B cell (primary cell): Measurements from ENCODE around the gene NUDT15. TPM values are rescaled to one million over a fixed set of nuclear protein-coding genes. Genes with fewer than 3 reads are reported as not detected.

Experiments used
- ATAC-seq: fragments of 200-7000 bp; cut with Tn5 transposase; one replicate; pipeline ENCODE4 v1.10.0; 2021; ENCODE audit warnings: low read depth, mild to moderate bottlenecking, moderate number of reproducible peaks, moderate library complexity
- CTCF ChIA-PET: fragments of 350-600 bp; sonication (Branson Sonifier 250); formaldehyde crosslinking; loops from one replicate; lab custom pipeline; 2021; ENCODE audit warnings: antibody characterized with exemption, inconsistent platforms; lab: Charles Lee
- POLR2A ChIA-PET: fragments of 350-600 bp; sonication (Branson Sonifier 250); formaldehyde crosslinking; loops from one replicate; lab custom pipeline; 2021; ENCODE audit warnings: antibody characterized with exemption; lab: Charles Lee
- DNase-seq: peaks from one replicate; pipeline ENCODE4 v3.0.0; 2013
- H2AFZ ChIP-seq: 2 replicates; pipeline ENCODE4 v1.6.1; 2012; ENCODE audit warnings: mild to moderate bottlenecking, low read depth, low read length; ENCODE audit not compliant: insufficient read depth, poor library complexity, severe bottlenecking
- H3K27ac ChIP-seq, 2 donors: 1 replicate in 1 of 2; 2 replicates in 1 of 2; pipeline ENCODE4 v1.5.1; 2012 to 2013; ENCODE audit warnings: low read length in 2 of 2, mild to moderate bottlenecking in 2 of 2, moderate library complexity in 1 of 2
- H3K27me3 ChIP-seq, 4 experiments: fragments of 200-600 bp in 1 of 4; sonication (generic) in 1 of 4; replicated peaks in 1 of 4; 1 replicate in 2 of 4; 2 replicates in 2 of 4; pipeline versions ENCODE4 v1.6.1 to v1.7.0; 2013 to 2016; ENCODE audit warnings: low read length in 3 of 4, mild to moderate bottlenecking in 2 of 4, mixed read lengths in 1 of 4, moderate library complexity in 1 of 4; ENCODE audit not compliant: insufficient read depth in 4 of 4, control insufficient read depth in 3 of 4; ENCODE audit errors: control extremely low read depth in 1 of 4
- H3K36me3 ChIP-seq, 2 experiments: replicated peaks in 1 of 2; 1 replicate in 1 of 2; 2 replicates in 1 of 2; pipeline versions ENCODE4 v1.6.1 to v1.7.1; 2013; ENCODE audit warnings: low read length in 1 of 2; ENCODE audit not compliant: insufficient read depth in 2 of 2, control insufficient read depth in 1 of 2; ENCODE audit errors: control extremely low read depth in 1 of 2, extremely low read depth in 1 of 2
- H3K4me1 ChIP-seq, 2 donors: fragments of 200-600 bp in 1 of 2; sonication (generic) in 1 of 2; 1 replicate in 1 of 2; 2 replicates in 1 of 2; pipeline versions ENCODE4 v1.5.1 to v1.6.1; 2013 to 2017; ENCODE audit warnings: low read length in 2 of 2; ENCODE audit not compliant: control insufficient read depth in 2 of 2, insufficient read depth in 2 of 2
- H3K4me2 ChIP-seq: replicated peaks from 2 replicates; pipeline ENCODE3; 2012; ENCODE audit warnings: mild to moderate bottlenecking, low read depth, low read length; ENCODE audit not compliant: poor library complexity, severe bottlenecking
- H3K4me3 ChIP-seq, 5 experiments: fragments of 200-600 bp in 1 of 5; sonication (generic) in 1 of 5; 1 replicate in 3 of 5; 2 replicates in 2 of 5; pipeline versions ENCODE4 v1.5.1 to v1.7.0; 2011 to 2016; ENCODE audit warnings: low read length in 4 of 5, mild to moderate bottlenecking in 4 of 5, low read depth in 2 of 5, control low read depth in 1 of 5, moderate library complexity in 1 of 5; ENCODE audit not compliant: insufficient read depth in 1 of 5; ENCODE audit errors: control extremely low read depth in 1 of 5, extremely low read depth in 1 of 5
- H3K79me2 ChIP-seq: fragments of 200-600 bp; sonication (generic); one replicate; pipeline ENCODE4 v1.6.0; 2016; ENCODE audit warnings: low read length; ENCODE audit not compliant: control insufficient read depth, insufficient read depth
- H3K9ac ChIP-seq: fragments of 200-600 bp; sonication (generic); 2 replicates; pipeline ENCODE4 v1.6.1; 2017; ENCODE audit warnings: mild to moderate bottlenecking, low read length, moderate library complexity
- H3K9me3 ChIP-seq, 3 donors: one replicate each; pipeline versions ENCODE4 v1.6.1 to v1.7.1; 2013; ENCODE audit warnings: low read length in 2 of 3; ENCODE audit not compliant: control insufficient read depth in 2 of 3, insufficient read depth in 1 of 3; ENCODE audit errors: control extremely low read depth in 1 of 3
- H4K20me1 ChIP-seq: 2 replicates; pipeline ENCODE4 v1.6.0; 2012; ENCODE audit warnings: mild to moderate bottlenecking, low read length; ENCODE audit not compliant: insufficient read depth, control insufficient read depth, poor library complexity, severe bottlenecking
- H3K27ac Mint-ChIP-seq: one replicate; pipeline ENCODE4 v1.8.0; 2021; ENCODE audit warnings: mixed read lengths
- H3K27me3 Mint-ChIP-seq: one replicate; pipeline ENCODE4 v1.8.0; 2021; ENCODE audit warnings: mixed read lengths
- H3K4me1 Mint-ChIP-seq: one replicate; pipeline ENCODE4 v1.8.0; 2021; ENCODE audit warnings: mixed read lengths
- H3K4me3 Mint-ChIP-seq: one replicate; pipeline ENCODE4 v1.8.0; 2021; ENCODE audit warnings: mixed read lengths
- H3K9me3 Mint-ChIP-seq: one replicate; pipeline ENCODE4 v1.8.0; 2022; ENCODE audit warnings: mixed read lengths; ENCODE audit not compliant: insufficient read depth
- EZH2 ChIP-seq: IDR thresholded peaks from 2 replicates; pipeline ENCODE4 v1.6.1; 2012; ENCODE audit warnings: borderline replicate concordance, low read depth, mild to moderate bottlenecking, moderate library complexity, low read length; ENCODE audit not compliant: insufficient read depth, poor library complexity, severe bottlenecking
- WGBS: methylation state at CpG from one replicate; pipeline ENCODE4 v1.1.5; 2013; ENCODE audit warnings: missing lambda C conversion rate; ENCODE audit not compliant: insufficient coverage; 5-methylcytosine and 5-hydroxymethylcytosine counted together
- intact Hi-C: fragments of 100-400 bp; cut with micrococcal nuclease; formaldehyde crosslinking; loops from one replicate; pipeline ENCODE4 v1.10.0; 2022
- polyA plus RNA-seq: library from polyadenylated mRNA; depleted of rRNA; stranded (reverse); fragments of >200 nt; gene quantifications from 2 replicates; pipeline ENCODE4 v1.2.3, GENCODE V29; 2012
- total RNA-seq, 2 donors: library from RNA; stranded (reverse); fragments of 120-200 nt in 1 of 2; gene quantifications; 1 replicate in 1 of 2; 2 replicates in 1 of 2; pipeline versions ENCODE4 v1.2.3 to v1.2.4, GENCODE V29; 2013 to 2022
- TF ChIP-seq, protein P1 (sequence below): fragments of 200-600 bp; IDR thresholded peaks from one replicate; pipeline ENCODE4 v1.8.0; 2022; ENCODE audit warnings: antibody characterized with exemption, mild to moderate bottlenecking

The NUDT15 gene
- total and polyA plus RNA-seq, 2 donors (not counting 1 experiment from before 2014, with no cell fraction given) = 4.2 to 6.0 TPM

DNA sequence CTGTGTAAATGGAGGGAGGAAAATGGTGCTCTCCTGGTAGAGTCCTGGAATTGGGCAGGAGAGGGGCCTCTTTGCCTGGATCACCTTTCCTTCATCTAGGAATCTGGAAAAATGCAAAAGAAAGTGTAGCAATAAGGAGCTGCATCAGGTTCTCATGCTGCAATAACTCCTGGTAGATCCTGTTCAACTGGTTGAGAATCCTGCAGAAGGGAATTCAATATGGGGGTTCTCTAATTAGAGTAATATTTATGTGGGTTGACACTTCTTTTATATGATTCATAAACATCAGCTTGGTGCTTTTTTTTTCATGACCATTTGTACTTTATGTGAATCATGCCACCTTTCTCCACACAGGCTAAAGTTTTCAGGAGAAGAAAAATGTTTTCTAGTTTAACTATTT, 9.5 kb upstream of the NUDT15 start:
- H3K4me3 Mint-ChIP-seq = no peak overlapping the region
- CTCF ChIA-PET = interaction anchor here (1.6 kb wide), 1 partner anchor 9 kb away, joined by 4 read pairs; the partner anchor contains the start of gene NUDT15
- Histone ChIP-seq H3K36me3 (peaks cover 0 to 7% of the 10 kb centered on the region in 2 experiments), H3K27ac (no peak overlapping the region), H3K4me1 (no peaks in the 10 kb centered on the region), H3K9me3 (peaks cover 3 to 10% (median 5%) of the 10 kb centered on the region in 3 donors), H2AFZ (no peak overlapping the region), H4K20me1 (no peaks in the 10 kb centered on the region), H3K27me3 (no peaks in the 10 kb centered on the region), H3K9ac (no peak overlapping the region), H3K4me3 (no peak overlapping the region), H3K79me2 (peaks cover 19% of the 10 kb centered on the region), H3K4me2 (no peak overlapping the region)
- POLR2A ChIA-PET = no interaction called here
- peaks cover 6% of the 10 kb centered on the region for H3K9me3 Mint-ChIP-seq
- no peaks in the 10 kb centered on the region for H3K27me3 Mint-ChIP-seq
- DNase-seq (no peak), ATAC-seq (no peak)
- no peaks in the 10 kb centered on the region for H3K4me1 Mint-ChIP-seq
- intact Hi-C loops = no loop called here
- H3K27ac Mint-ChIP-seq = no peak overlapping the region
- TF ChIP-seq EZH2 = no peak
- TF ChIP-seq, protein P1, sequence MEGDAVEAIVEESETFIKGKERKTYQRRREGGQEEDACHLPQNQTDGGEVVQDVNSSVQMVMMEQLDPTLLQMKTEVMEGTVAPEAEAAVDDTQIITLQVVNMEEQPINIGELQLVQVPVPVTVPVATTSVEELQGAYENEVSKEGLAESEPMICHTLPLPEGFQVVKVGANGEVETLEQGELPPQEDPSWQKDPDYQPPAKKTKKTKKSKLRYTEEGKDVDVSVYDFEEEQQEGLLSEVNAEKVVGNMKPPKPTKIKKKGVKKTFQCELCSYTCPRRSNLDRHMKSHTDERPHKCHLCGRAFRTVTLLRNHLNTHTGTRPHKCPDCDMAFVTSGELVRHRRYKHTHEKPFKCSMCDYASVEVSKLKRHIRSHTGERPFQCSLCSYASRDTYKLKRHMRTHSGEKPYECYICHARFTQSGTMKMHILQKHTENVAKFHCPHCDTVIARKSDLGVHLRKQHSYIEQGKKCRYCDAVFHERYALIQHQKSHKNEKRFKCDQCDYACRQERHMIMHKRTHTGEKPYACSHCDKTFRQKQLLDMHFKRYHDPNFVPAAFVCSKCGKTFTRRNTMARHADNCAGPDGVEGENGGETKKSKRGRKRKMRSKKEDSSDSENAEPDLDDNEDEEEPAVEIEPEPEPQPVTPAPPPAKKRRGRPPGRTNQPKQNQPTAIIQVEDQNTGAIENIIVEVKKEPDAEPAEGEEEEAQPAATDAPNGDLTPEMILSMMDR = no peak

DNA sequence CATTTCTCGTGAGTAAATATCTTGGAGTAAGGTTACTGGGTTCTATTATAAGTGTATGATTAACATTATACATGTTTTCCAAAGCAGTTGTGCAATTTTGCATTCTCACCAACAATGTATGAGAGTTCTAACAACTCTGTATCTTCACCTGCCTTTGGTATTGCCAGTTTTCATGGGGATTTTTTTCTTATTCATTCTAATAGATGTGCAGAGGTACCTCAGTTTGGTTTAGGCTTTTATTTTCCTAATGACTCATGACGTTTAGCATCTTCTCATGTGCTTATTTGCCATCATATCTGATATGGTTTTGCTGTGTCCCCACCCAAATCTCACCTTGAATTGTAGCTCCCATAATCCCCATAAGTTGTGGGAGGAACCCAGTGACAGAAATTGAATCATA, 7.7 kb upstream of the NUDT15 start:
- POLR2A ChIA-PET = no interaction called here

More for the DNA sequence above, 7.7 kb upstream of the NUDT15 start:
- Histone ChIP-seq H3K4me3 (no peak overlapping the region), H3K27ac (no peak overlapping the region), H3K4me1 (no peaks in the 10 kb centered on the region), H3K27me3 (no peaks in the 10 kb centered on the region), H4K20me1 (no peaks in the 10 kb centered on the region), H3K9ac (no peak overlapping the region), H2AFZ (no peak overlapping the region), H3K36me3 (peaks cover 0 to 7% of the 10 kb centered on the region in 2 experiments), H3K4me2 (no peak overlapping the region), H3K9me3 (peaks cover 3 to 10% (median 5%) of the 10 kb centered on the region in 3 donors), H3K79me2 (peaks cover 24% of the 10 kb centered on the region)
- H3K4me3 Mint-ChIP-seq = no peak overlapping the region
- CTCF ChIA-PET = no interaction called here
- no peaks in the 10 kb centered on the region for H3K27me3 Mint-ChIP-seq
- H3K9me3 Mint-ChIP-seq = peaks cover 4% of the 10 kb centered on the region
- no CpG with 5 or more reads among the region's 2 CpGs for WGBS
- no peak for ATAC-seq
- TF ChIP-seq EZH2 = no peak
- TF ChIP-seq, protein P1 = no peak
- intact Hi-C loops = no loop called here
- H3K4me1 Mint-ChIP-seq = no peaks in the 10 kb centered on the region
- no peak for DNase-seq
- H3K27ac Mint-ChIP-seq = no peak overlapping the region
